WTC11 (cell line): ENCODE measurements around the gene NKX6-2. TPM values are rescaled to one million over a fixed set of nuclear protein-coding genes. Genes with fewer than 3 reads are reported as not detected.

Experiments used
- ERG ChIP-seq: fragments of 250-450 bp; sonication (Bioruptor Pico); IDR thresholded peaks from 2 replicates; pipeline ENCODE4 v1.8.0; 2021; ENCODE audit warnings: mild to moderate bottlenecking
- FOXP4 ChIP-seq: sonication (generic); formaldehyde crosslinking; IDR thresholded peaks from 2 replicates; pipeline ENCODE4 v1.8.0; 2022; ENCODE audit warnings: mild to moderate bottlenecking, missing genetic modification reagents
- GABPB1 ChIP-seq: sonication (generic); formaldehyde crosslinking; IDR thresholded peaks from 2 replicates; pipeline ENCODE4 v1.8.1; 2023; ENCODE audit warnings: mild to moderate bottlenecking, missing genetic modification reagents
- HMGA2 ChIP-seq: fragments of 250-450 bp; sonication (Bioruptor Pico); IDR thresholded peaks from 2 replicates; pipeline ENCODE4 v1.4.0; 2021; ENCODE audit warnings: mild to moderate bottlenecking, moderate library complexity
- MYBL2 ChIP-seq: sonication (generic); formaldehyde crosslinking; IDR thresholded peaks from 2 replicates; pipeline ENCODE4 v1.8.1; 2023; ENCODE audit warnings: mild to moderate bottlenecking, moderate library complexity, missing genetic modification reagents
- TEAD1 ChIP-seq: sonication (generic); formaldehyde crosslinking; IDR thresholded peaks from 2 replicates; pipeline ENCODE4 v1.8.0; 2022; ENCODE audit warnings: mild to moderate bottlenecking, missing genetic modification reagents
- TP53 ChIP-seq: sonication (generic); formaldehyde crosslinking; IDR thresholded peaks from 2 replicates; pipeline ENCODE4 v1.8.1; 2023; ENCODE audit warnings: mild to moderate bottlenecking, missing genetic modification reagents
- ZNF121 ChIP-seq: sonication (generic); formaldehyde crosslinking; IDR thresholded peaks from 2 replicates; pipeline ENCODE4 v1.8.0; 2023; ENCODE audit warnings: missing genetic modification reagents
- ZNF138 ChIP-seq: sonication (generic); formaldehyde crosslinking; conservative IDR thresholded peaks from 2 replicates; pipeline ENCODE4 v1.8.1; 2022; ENCODE audit warnings: mild to moderate bottlenecking, moderate library complexity, missing genetic modification reagents
- total RNA-seq: library from RNA; stranded (reverse); gene quantifications from 3 replicates; pipeline ENCODE4 v1.2.3, GENCODE V29; 2021

Gene NKX6-2
- total RNA-seq, 1 experiment from 2014 or later: 0.15 TPM

- no peak for TF ChIP-seq TP53 (CRISPR knock-in tag)
- no peak for TF ChIP-seq TEAD1 (CRISPR knock-in tag)
- no peak for TF ChIP-seq ZNF121 (CRISPR knock-in tag)
- no peak for TF ChIP-seq GABPB1
- no peak for TF ChIP-seq MYBL2 (CRISPR knock-in tag)
- TF ChIP-seq HMGA2 (CRISPR knock-in tag): no peak
- TF ChIP-seq ERG: no peak
- TF ChIP-seq FOXP4 (CRISPR knock-in tag): no peak
- no peak for TF ChIP-seq ZNF138
- TF ChIP-seq, all 79 proteins: peak for 0
These were observed 52.0 kb downstream of the NKX6-2 start (continued) for GRCh38 chr10:132733926-132734325.

Other genes starting within 250 kb of the NKX6-2 start
- gene INPP5A, start 248.4 kb downstream of the NKX6-2 start, total RNA-seq: 20.0 to 22.1 TPM (median 21.5 TPM) in 3 replicates
- gene CFAP46, start 156.4 kb upstream of the NKX6-2 start, total RNA-seq: 2.9 to 3.4 TPM (median 3.3 TPM) in 3 replicates